Measurements from ENCODE around the gene DOP1A. TPM values are rescaled to one million over a fixed set of nuclear protein-coding genes. Genes with fewer than 3 reads are reported as not detected.

Gene DOP1A
- total RNA-seq, 8 experiments from 2014 or later: 15.2 to 36.8 (median 25.0) TPM

- in situ Hi-C loops (cut with MboI; ENCODE audit: low pct_unique_long_range_greater_than_20kb in 2 of 9, low sequenced_read_pairs in 9 of 9, unreplicated experiment in 9 of 9): loop anchor here (10.0 to 25.0 kb wide), 4 partner anchors 454 to 796 kb away; partner anchors contain the start of gene PRSS35 (in 1 of the 9)
- H3K27ac ChIP-seq: no peak overlapping the region
- H3K4me3 ChIP-seq: no peak overlapping the region
- H3K4me1 ChIP-seq (replicated peaks in 1 of 2): no peaks in the 10 kb centered on the region
- ATAC-seq (replicated peaks in 6 of 8): peak; percentile 63 to 95 (median 82)
- 0 to 42% (median 33%) methylated on average over 2 to 4 of the region's 4 CpGs; no CpG with 5 or more reads in 1 of the 10 experiments for WGBS, 10 experiments
Observed at GRCh38 chr6:83057705-83058321, 9.7 kb upstream of the DOP1A start.

- ATAC-seq (replicated peaks in 6 of 8): no peak
- no peak overlapping the region for H3K27ac ChIP-seq
- H3K4me3 ChIP-seq: no peak overlapping the region
- peaks cover 6 to 7% of the 10 kb centered on the region in 2 donors for H3K4me1 ChIP-seq (replicated peaks in 1 of 2)
- in situ Hi-C loops (cut with MboI; ENCODE audit: low pct_unique_long_range_greater_than_20kb in 2 of 9, low sequenced_read_pairs in 9 of 9, unreplicated experiment in 9 of 9): loop anchor here in 5 of 9 experiments (10.0 to 25.0 kb wide), 4 partner anchors 154 to 806 kb away; partner anchors contain the start of gene PRSS35 (in 1 of the 5)
Observed at GRCh38 chr6:83061190-83061589, 6.3 kb upstream of the DOP1A start.

- in situ Hi-C loops (cut with MboI; ENCODE audit: low pct_unique_long_range_greater_than_20kb in 2 of 9, low sequenced_read_pairs in 9 of 9, unreplicated experiment in 9 of 9): loop anchor here in 5 of 9 experiments (10.0 to 25.0 kb wide), 4 partner anchors 153 to 807 kb away; partner anchors contain the start of gene PRSS35 (in 1 of the 5)
- no peak overlapping the region for H3K27ac ChIP-seq
- H3K4me3 ChIP-seq: no peak overlapping the region
- WGBS, 10 experiments: 60 to 100% (median 86%) methylated on average over 1 of the region's 1 CpG; no CpG with 5 or more reads in 5 of the 10 experiments
- no peak for ATAC-seq (replicated peaks in 6 of 8)
- H3K4me1 ChIP-seq (replicated peaks in 1 of 2): peaks cover 6 to 7% of the 10 kb centered on the region in 2 donors
Observed at GRCh38 chr6:83062225-83062624, 5.2 kb upstream of the DOP1A start.

- in situ Hi-C loops (cut with MboI; ENCODE audit: low pct_unique_long_range_greater_than_20kb in 2 of 9, low sequenced_read_pairs in 9 of 9, unreplicated experiment in 9 of 9): loop anchor here in 5 of 9 experiments (10.0 to 25.0 kb wide), 4 partner anchors 149 to 811 kb away; partner anchors contain the start of gene PRSS35 (in 1 of the 5)
- Histone ChIP-seq H3K4me1 (replicated peaks in 1 of 2) (peaks cover 10 to 15% of the 10 kb centered on the region in 2 donors), H3K27ac (peak within 1 kb of the TSS; percentile 19 to 67), H3K4me3 (peak within 1 kb of the TSS; percentile 63 to 95 (median 66))
- 0 to 50% (median 8%) methylated on average over 1 to 14 of the region's 48 CpGs; no CpG with 5 or more reads in 2 of the 10 experiments for whole genome bisulfite sequencing, 10 experiments
- ATAC-seq (replicated peaks in 6 of 8): peak; percentile 73 to 85 (median 83)
Observed at GRCh38 chr6:83065511-83066192, 1.8 kb upstream of the DOP1A start, which contains the start of gene UBE3D. TSS of gene UBE3D (minus strand) at chr6:83065841. CDS start at chr6:83065718, 123 bp downstream.

GRCh38 chr6:83068616-83069015 lies 1.1 kb downstream of the DOP1A start:
- peak overlapping the region; percentile 58 to 90 (median 79) for H3K4me3 ChIP-seq
- ATAC-seq (replicated peaks in 6 of 8): no peak
- H3K27ac ChIP-seq: no peak overlapping the region
- 18 to 69% (median 63%) methylated on average over 3 to 6 of the region's 6 CpGs; no CpG with 5 or more reads in 3 of the 10 experiments for WGBS, 10 experiments
- in situ Hi-C loops (cut with MboI; ENCODE audit: low pct_unique_long_range_greater_than_20kb in 2 of 9, low sequenced_read_pairs in 9 of 9, unreplicated experiment in 9 of 9): loop anchor here in 5 of 9 experiments (10.0 to 25.0 kb wide), 4 partner anchors 146 to 814 kb away; partner anchors contain the start of gene PRSS35 (in 1 of the 5)
- peaks cover 10 to 15% of the 10 kb centered on the region in 2 donors for H3K4me1 ChIP-seq (replicated peaks in 1 of 2)

GRCh38 chr6:83069633-83070032 lies 2.2 kb downstream of the DOP1A start:
- no peak overlapping the region for H3K27ac ChIP-seq
- peaks cover 4 to 10% of the 10 kb centered on the region in 2 donors for H3K4me1 ChIP-seq (replicated peaks in 1 of 2)
- in situ Hi-C loops (cut with MboI; ENCODE audit: low pct_unique_long_range_greater_than_20kb in 2 of 9, low sequenced_read_pairs in 9 of 9, unreplicated experiment in 9 of 9): loop anchor here in 5 of 9 experiments (10.0 to 25.0 kb wide), 4 partner anchors 145 to 815 kb away; partner anchors contain the start of gene PRSS35 (in 1 of the 5)
- no peak for ATAC-seq (replicated peaks in 6 of 8)
- H3K4me3 ChIP-seq: no peak overlapping the region

GRCh38 chr6:83071023-83071422 lies 3.6 kb downstream of the DOP1A start:
- 60 to 100% (median 93%) methylated on average over 1 to 4 of the region's 4 CpGs; no CpG with 5 or more reads in 3 of the 10 experiments for WGBS, 10 experiments
- H3K4me3 ChIP-seq: no peak overlapping the region
- H3K27ac ChIP-seq: no peak overlapping the region
- peaks cover 3 to 8% of the 10 kb centered on the region in 2 donors for H3K4me1 ChIP-seq (replicated peaks in 1 of 2)
- in situ Hi-C loops (cut with MboI; ENCODE audit: low pct_unique_long_range_greater_than_20kb in 2 of 9, low sequenced_read_pairs in 9 of 9, unreplicated experiment in 9 of 9): loop anchor here in 4 of 9 experiments (25.0 kb wide), 2 partner anchors 441 to 809 kb away; partner anchors contain the start of gene PRSS35 (in 1 of the 4)
- ATAC-seq (replicated peaks in 6 of 8): no peak

- WGBS, 10 experiments: 60 to 100% (median 100%) methylated on average over 1 of the region's 1 CpG; no CpG with 5 or more reads in 2 of the 10 experiments
- Histone ChIP-seq H3K27ac (no peak overlapping the region), H3K4me3 (no peak overlapping the region), H3K4me1 (replicated peaks in 1 of 2) (peaks cover 3 to 8% of the 10 kb centered on the region in 2 donors)
- in situ Hi-C loops (cut with MboI; ENCODE audit: low pct_unique_long_range_greater_than_20kb in 2 of 9, low sequenced_read_pairs in 9 of 9, unreplicated experiment in 9 of 9): loop anchor here in 4 of 9 experiments (25.0 kb wide), 2 partner anchors 441 to 809 kb away; partner anchors contain the start of gene PRSS35 (in 1 of the 4)
- ATAC-seq (replicated peaks in 6 of 8): no peak
Observed at GRCh38 chr6:83071707-83072106, 4.2 kb downstream of the DOP1A start.

GRCh38 chr6:83072726-83073125 lies 5.3 kb downstream of the DOP1A start:
- in situ Hi-C loops (cut with MboI; ENCODE audit: low pct_unique_long_range_greater_than_20kb in 2 of 9, low sequenced_read_pairs in 9 of 9, unreplicated experiment in 9 of 9): loop anchor here in 4 of 9 experiments (25.0 kb wide), 2 partner anchors 440 to 810 kb away; partner anchors contain the start of gene PRSS35 (in 1 of the 4)
- no peak for ATAC-seq (replicated peaks in 6 of 8)
- WGBS, 10 experiments: 83 to 100% (median 100%) methylated on average over 1 to 2 of the region's 2 CpGs; no CpG with 5 or more reads in 1 of the 10 experiments
- Histone ChIP-seq H3K27ac (no peak overlapping the region), H3K4me1 (replicated peaks in 1 of 2) (peaks cover 3 to 8% of the 10 kb centered on the region in 2 donors), H3K4me3 (no peak overlapping the region)

- no peak overlapping the region for H3K27ac ChIP-seq
- H3K4me1 ChIP-seq (replicated peaks in 1 of 2): peaks cover 3 to 7% of the 10 kb centered on the region in 2 donors
- 86 to 100% (median 100%) methylated on average over 1 of the region's 1 CpG; no CpG with 5 or more reads in 6 of the 10 experiments for WGBS, 10 experiments
- ATAC-seq (replicated peaks in 6 of 8): no peak
- in situ Hi-C loops (cut with MboI; ENCODE audit: low pct_unique_long_range_greater_than_20kb in 2 of 9, low sequenced_read_pairs in 9 of 9, unreplicated experiment in 9 of 9): loop anchor here in 4 of 9 experiments (25.0 kb wide), 2 partner anchors 439 to 811 kb away; partner anchors contain the start of gene PRSS35 (in 1 of the 4)
- no peak overlapping the region for H3K4me3 ChIP-seq
Observed at GRCh38 chr6:83073615-83074014, 6.1 kb downstream of the DOP1A start.

- ATAC-seq (replicated peaks in 6 of 8): no peak
- 78 to 100% (median 100%) methylated on average over 1 of the region's 1 CpG; no CpG with 5 or more reads in 3 of the 10 experiments for WGBS, 10 experiments
- no peaks in the 10 kb centered on the region for H3K4me1 ChIP-seq (replicated peaks in 1 of 2)
- in situ Hi-C loops (cut with MboI; ENCODE audit: low pct_unique_long_range_greater_than_20kb in 2 of 9, low sequenced_read_pairs in 9 of 9, unreplicated experiment in 9 of 9): no loop called here
- no peak overlapping the region for H3K27ac ChIP-seq
- H3K4me3 ChIP-seq: no peak overlapping the region
Observed at GRCh38 chr6:83083476-83083875, 16.0 kb downstream of the DOP1A start.

GRCh38 chr6:83086751-83087150 lies 19.3 kb downstream of the DOP1A start:
- H3K4me1 ChIP-seq (replicated peaks in 1 of 2): no peaks in the 10 kb centered on the region
- WGBS, 10 experiments: 79 to 100% (median 98%) methylated on average over 1 to 2 of the region's 2 CpGs
- no peak for ATAC-seq (replicated peaks in 6 of 8)
- H3K4me3 ChIP-seq: no peak overlapping the region
- H3K27ac ChIP-seq: no peak overlapping the region
- in situ Hi-C loops (cut with MboI; ENCODE audit: low pct_unique_long_range_greater_than_20kb in 2 of 9, low sequenced_read_pairs in 9 of 9, unreplicated experiment in 9 of 9): no loop called here
